ENCODE data around the gene VPS50.
"Not testable (repeated sequence)": the region's sequence is repeated elsewhere in the genome, so short reads cannot be mapped to it uniquely, and the experiment has no call there.

Gene VPS50

GRCh38 chr7:93314449-93314848, 82.3 kb downstream of the VPS50 start:
- no peak for DNase-seq (ENCODE audit: low read depth, low spot score)
- H3K4me3 ChIP-seq (ENCODE audit: low read length), result no peak overlapping the region

- H3K4me3 ChIP-seq (ENCODE audit: low read length), result no peak overlapping the region
- no peak for DNase-seq (ENCODE audit: low read depth, low spot score)
These were observed 83.7 kb downstream of the VPS50 start for GRCh38 chr7:93315896-93316295.

- H3K4me3 ChIP-seq (ENCODE audit: low read length), result no peak overlapping the region
- DNase-seq (ENCODE audit: low read depth, low spot score), result no peak
These were observed 84.6 kb downstream of the VPS50 start for GRCh38 chr7:93316730-93317129.

- H3K4me3 ChIP-seq (ENCODE audit: low read length), result no peak overlapping the region
- DNase-seq (ENCODE audit: low read depth, low spot score), result no peak
These were observed 88.7 kb downstream of the VPS50 start for GRCh38 chr7:93320887-93321286.

GRCh38 chr7:93326291-93326690, 94.1 kb downstream of the VPS50 start:
- H3K4me3 ChIP-seq (ENCODE audit: low read length); DNase-seq (ENCODE audit: low read depth, low spot score): not testable (repeated sequence)

GRCh38 chr7:93327006-93327633, 95.0 kb downstream of the VPS50 start:
- DNase-seq (ENCODE audit: low read depth, low spot score), result no peak
- H3K4me3 ChIP-seq (ENCODE audit: low read length), result no peak overlapping the region

GRCh38 chr7:93331706-93332105, 99.5 kb downstream of the VPS50 start:
- no peak for DNase-seq (ENCODE audit: low read depth, low spot score)
- no peak overlapping the region for H3K4me3 ChIP-seq (ENCODE audit: low read length)

- DNase-seq (ENCODE audit: low read depth, low spot score), result no peak
- H3K4me3 ChIP-seq (ENCODE audit: low read length), result no peak overlapping the region
These were observed 100.0 kb downstream of the VPS50 start for GRCh38 chr7:93332172-93332571.

- DNase-seq (ENCODE audit: low read depth, low spot score), result no peak
- H3K4me3 ChIP-seq (ENCODE audit: low read length), result no peak overlapping the region
These were observed 104.9 kb downstream of the VPS50 start for GRCh38 chr7:93337052-93337451.

GRCh38 chr7:93342178-93342577, 110.0 kb downstream of the VPS50 start:
- DNase-seq (ENCODE audit: low read depth, low spot score); H3K4me3 ChIP-seq (ENCODE audit: low read length): not testable (repeated sequence)

- no peak for DNase-seq (ENCODE audit: low read depth, low spot score)
These were observed 118.2 kb downstream of the VPS50 start for GRCh38 chr7:93350338-93350737.

GRCh38 chr7:93352881-93353280, 120.7 kb downstream of the VPS50 start:
- no peak for DNase-seq (ENCODE audit: low read depth, low spot score)
- no peak overlapping the region for H3K4me3 ChIP-seq (ENCODE audit: low read length)

More at GRCh38 chr7:93350338-93350737, 118.2 kb downstream of the VPS50 start:
- no peak overlapping the region for H3K4me3 ChIP-seq (ENCODE audit: low read length)

GRCh38 chr7:93354815-93355214, 122.6 kb downstream of the VPS50 start:
- no peak overlapping the region for H3K4me3 ChIP-seq (ENCODE audit: low read length)

GRCh38 chr7:93359520-93360198, 127.5 kb downstream of the VPS50 start:
- no peak for DNase-seq (ENCODE audit: low read depth, low spot score)
- H3K4me3 ChIP-seq (ENCODE audit: low read length), result no peak overlapping the region

More at GRCh38 chr7:93354815-93355214, 122.6 kb downstream of the VPS50 start:
- no peak for DNase-seq (ENCODE audit: low read depth, low spot score)

GRCh38 chr7:93361853-93362252, 129.7 kb downstream of the VPS50 start:
- no peak for DNase-seq (ENCODE audit: low read depth, low spot score)
- H3K4me3 ChIP-seq (ENCODE audit: low read length), result no peak overlapping the region

GRCh38 chr7:93364806-93365205, 132.6 kb downstream of the VPS50 start:
- no peak for DNase-seq (ENCODE audit: low read depth, low spot score)
- H3K4me3 ChIP-seq (ENCODE audit: low read length), result no peak overlapping the region

GRCh38 chr7:93365341-93365740, 133.2 kb downstream of the VPS50 start:
- H3K4me3 ChIP-seq (ENCODE audit: low read length), result no peak overlapping the region
- DNase-seq (ENCODE audit: low read depth, low spot score), result no peak

- no peak overlapping the region for H3K4me3 ChIP-seq (ENCODE audit: low read length)
- no peak for DNase-seq (ENCODE audit: low read depth, low spot score)
These were observed 134.7 kb downstream of the VPS50 start for GRCh38 chr7:93366816-93367215.

GRCh38 chr7:93367254-93367653, 135.1 kb downstream of the VPS50 start:
- no peak overlapping the region for H3K4me3 ChIP-seq (ENCODE audit: low read length)
- no peak for DNase-seq (ENCODE audit: low read depth, low spot score)

- DNase-seq (ENCODE audit: low read depth, low spot score); H3K4me3 ChIP-seq (ENCODE audit: low read length): not testable (repeated sequence)
These were observed 138.8 kb downstream of the VPS50 start for GRCh38 chr7:93370937-93371336.

- no peak for DNase-seq (ENCODE audit: low read depth, low spot score)
- no peak overlapping the region for H3K4me3 ChIP-seq (ENCODE audit: low read length)
These were observed 141.4 kb downstream of the VPS50 start for GRCh38 chr7:93373537-93373936.
